Erythroblast (primary cell): ENCODE results near the gene STAMBP.

ENCODE experiments used
- GATA1 ChIP-seq: IDR thresholded peaks from 2 replicates; pipeline ENCODE4 v1.6.1; 2011; ENCODE audit warnings: low read depth, mild to moderate bottlenecking, control low read depth, low read length, moderate library complexity
- POLR2A ChIP-seq: IDR thresholded peaks from 2 replicates; pipeline ENCODE4 v1.6.1; 2011; ENCODE audit warnings: mild to moderate bottlenecking, low read length

GRCh38 chr2:73897934-73898333 lies 69.2 kb downstream of the STAMBP start:
- TF ChIP-seq POLR2A = no peak
- TF ChIP-seq GATA1 = no peak
